CD8-positive, alpha-beta memory T cell (primary cell): Measurements from ENCODE around the gene OBP2A. TPM values are rescaled to one million over a fixed set of nuclear protein-coding genes. Genes with fewer than 3 reads are reported as not detected.
"Not testable (repeated sequence)": the region's sequence is repeated elsewhere in the genome, so short reads cannot be mapped to it uniquely, and the experiment has no call there.

Source experiments
- CTCF ChIA-PET: fragments of 350-600 bp; sonication (Branson Sonifier 250); formaldehyde crosslinking; loops from one replicate; lab custom pipeline; 2021; ENCODE audit warnings: antibody characterized with exemption; lab: Charles Lee
- POLR2A ChIA-PET: fragments of 350-600 bp; sonication (Branson Sonifier 250); formaldehyde crosslinking; loops from one replicate; lab custom pipeline; 2021; ENCODE audit warnings: antibody characterized with exemption; lab: Charles Lee
- DNase-seq, 5 donors: peaks; one replicate each; pipeline versions ENCODE4 v3.0.0 to v3.0.0-alpha.2; 2020 to 2022; ENCODE audit warnings: mixed read lengths in 1 of 5
- H3K27ac ChIP-seq: one replicate; pipeline ENCODE4 v1.7.0; 2013; ENCODE audit warnings: low read depth, mild to moderate bottlenecking, low read length, moderate library complexity
- H3K27me3 ChIP-seq: 2 replicates; pipeline ENCODE4 v1.7.0; 2013; ENCODE audit warnings: low read length, mild to moderate bottlenecking; ENCODE audit not compliant: insufficient read depth, poor library complexity, severe bottlenecking
- H3K36me3 ChIP-seq: 2 replicates; pipeline ENCODE4 v1.7.0; 2013; ENCODE audit warnings: mild to moderate bottlenecking, low read length, moderate library complexity; ENCODE audit not compliant: insufficient read depth
- H3K4me1 ChIP-seq: 2 replicates; pipeline ENCODE4 v1.7.0; 2013; ENCODE audit warnings: mild to moderate bottlenecking, low read length, moderate library complexity; ENCODE audit not compliant: insufficient read depth
- H3K4me3 ChIP-seq: 2 replicates; pipeline ENCODE4 v1.7.0; 2013; ENCODE audit warnings: mild to moderate bottlenecking, low read length
- H3K9me3 ChIP-seq: 2 replicates; pipeline ENCODE4 v1.7.0; 2013; ENCODE audit warnings: mild to moderate bottlenecking, low read length
- H3K27ac Mint-ChIP-seq, 8 donors: one replicate each; pipeline ENCODE4 v1.8.0; 2020 to 2021; ENCODE audit warnings: mixed read lengths in 8 of 8, mild to moderate bottlenecking in 6 of 8, inconsistent platforms in 3 of 8, moderate library complexity in 3 of 8
- H3K27me3 Mint-ChIP-seq, 2 donors: one replicate each; pipeline ENCODE4 v1.8.0; 2020 to 2021; ENCODE audit warnings: mixed read lengths in 2 of 2, mild to moderate bottlenecking in 1 of 2, moderate library complexity in 1 of 2
- H3K36me3 Mint-ChIP-seq, 3 donors: one replicate each; pipeline ENCODE4 v1.8.0; 2020 to 2021; ENCODE audit warnings: mixed read lengths in 3 of 3, inconsistent platforms in 1 of 3, mild to moderate bottlenecking in 1 of 3
- H3K4me1 Mint-ChIP-seq, 3 donors: one replicate each; pipeline ENCODE4 v1.8.0; 2020 to 2021; ENCODE audit warnings: mixed read lengths in 3 of 3, inconsistent platforms in 1 of 3, mild to moderate bottlenecking in 1 of 3
- H3K4me3 Mint-ChIP-seq, 7 donors: one replicate each; pipeline ENCODE4 v1.8.0; 2020 to 2021; ENCODE audit warnings: mixed read lengths in 7 of 7, mild to moderate bottlenecking in 6 of 7, moderate library complexity in 4 of 7, inconsistent platforms in 2 of 7
- H3K9me3 Mint-ChIP-seq, 5 donors: one replicate each; pipeline ENCODE4 v1.8.0; 2020 to 2022; ENCODE audit warnings: mixed read lengths in 5 of 5, mild to moderate bottlenecking in 3 of 5, moderate library complexity in 2 of 5, inconsistent platforms in 1 of 5
- polyA plus RNA-seq: library from polyadenylated mRNA; unstranded; fragments of 300-500 nt; fragmentation: Illumina TruSeq; gene quantifications from one replicate; pipeline ENCODE4 v1.2.3, GENCODE V29; 2021
- total RNA-seq, 2 experiments: library from RNA; stranded (reverse); gene quantifications; one replicate each; pipeline ENCODE4 v1.2.3, GENCODE V29; 2021

The OBP2A gene
- total and polyA plus RNA-seq, 3 experiments from 2014 or later = not detected

- Histone ChIP-seq H3K27ac (no peak overlapping the region), H3K4me3 (no peak overlapping the region), H3K9me3 (no peaks in the 10 kb centered on the region), H3K36me3 (no peaks in the 10 kb centered on the region), H3K27me3 (peaks cover 7% of the 10 kb centered on the region), H3K4me1 (no peaks in the 10 kb centered on the region)
- CTCF ChIA-PET = no interaction called here
- no peak overlapping the region for H3K4me3 Mint-ChIP-seq
- H3K27ac Mint-ChIP-seq = no peak overlapping the region
- no peaks in the 10 kb centered on the region for H3K36me3 Mint-ChIP-seq
- no peaks in the 10 kb centered on the region for H3K4me1 Mint-ChIP-seq
- H3K9me3 Mint-ChIP-seq = no peaks in the 10 kb centered on the region
- H3K27me3 Mint-ChIP-seq = peaks cover 10 to 47% of the 10 kb centered on the region in 2 donors
- DNase-seq = no peak
- POLR2A ChIA-PET = no interaction called here
These were observed 9.7 kb upstream of the OBP2A start for GRCh38 chr9:135536216-135536615.

- H3K4me1 Mint-ChIP-seq, H3K9me3 Mint-ChIP-seq, DNase-seq, H3K36me3 Mint-ChIP-seq, H3K27me3 ChIP-seq, H3K36me3 ChIP-seq, H3K9me3 ChIP-seq, H3K4me3 Mint-ChIP-seq, H3K27ac ChIP-seq, CTCF ChIA-PET, H3K4me3 ChIP-seq, H3K4me1 ChIP-seq, H3K27ac Mint-ChIP-seq, POLR2A ChIA-PET: not testable (repeated sequence)
- peaks cover 9 to 16% of the 10 kb centered on the region in 2 donors for H3K27me3 Mint-ChIP-seq
These were observed 2.5 kb upstream of the OBP2A start for GRCh38 chr9:135543262-135543894.

GRCh38 chr9:135544981-135545635 lies 818 bp upstream of the OBP2A start:
- Mint-ChIP-seq H3K27ac (no peak overlapping the region), H3K9me3 (no peaks in the 10 kb centered on the region), H3K4me1 (no peaks in the 10 kb centered on the region), H3K27me3 (peaks cover 6% of the 10 kb centered on the region in 2 donors), H3K4me3 (no peak overlapping the region), H3K36me3 (no peaks in the 10 kb centered on the region)
- Histone ChIP-seq H3K36me3 (no peaks in the 10 kb centered on the region), H3K4me3 (no peak overlapping the region), H3K9me3 (no peaks in the 10 kb centered on the region), H3K27ac (no peak overlapping the region), H3K4me1 (no peaks in the 10 kb centered on the region), H3K27me3 (no peaks in the 10 kb centered on the region)
- ChIA-PET POLR2A (no interaction called here), CTCF (no interaction called here)
- DNase-seq = no peak

- not testable (repeated sequence) for H3K36me3 ChIP-seq, H3K27ac Mint-ChIP-seq, DNase-seq
These were observed 1.1 kb downstream of the OBP2A start for GRCh38 chr9:135546792-135547617.

GRCh38 chr9:135547756-135548736 lies 2.1 kb downstream of the OBP2A start:
- H3K4me1 ChIP-seq = no peaks in the 10 kb centered on the region
- no peaks in the 10 kb centered on the region for H3K27me3 ChIP-seq
- H3K4me1 Mint-ChIP-seq = no peaks in the 10 kb centered on the region
- peaks cover 9 to 10% of the 10 kb centered on the region in 2 donors for H3K27me3 Mint-ChIP-seq
- no peak overlapping the region for H3K4me3 ChIP-seq
- no peaks in the 10 kb centered on the region for H3K9me3 Mint-ChIP-seq
- no peaks in the 10 kb centered on the region for H3K9me3 ChIP-seq
- ChIA-PET POLR2A (no interaction called here), CTCF (interaction anchor here (0.6 to 1.2 kb wide), 2 partner anchors 18 to 114 kb away, joined by 3 read pairs; no protein-coding TSS in a partner anchor)
- H3K27ac Mint-ChIP-seq = no peak overlapping the region
- no peaks in the 10 kb centered on the region for H3K36me3 Mint-ChIP-seq
- no peak overlapping the region for H3K4me3 Mint-ChIP-seq
- no peak overlapping the region for H3K27ac ChIP-seq
- H3K36me3 ChIP-seq = no peaks in the 10 kb centered on the region
- no peak for DNase-seq

More at GRCh38 chr9:135546792-135547617, 1.1 kb downstream of the OBP2A start:
- H3K4me3 ChIP-seq, H3K4me1 ChIP-seq, H3K4me3 Mint-ChIP-seq, H3K4me1 Mint-ChIP-seq, POLR2A ChIA-PET, H3K27me3 ChIP-seq, H3K36me3 Mint-ChIP-seq, CTCF ChIA-PET, H3K9me3 Mint-ChIP-seq, H3K27ac ChIP-seq, H3K9me3 ChIP-seq: not testable (repeated sequence)
- peaks cover 9 to 10% of the 10 kb centered on the region in 2 donors for H3K27me3 Mint-ChIP-seq

GRCh38 chr9:135549478-135550343 lies 3.8 kb downstream of the OBP2A start:
- H3K4me3 Mint-ChIP-seq, H3K27ac ChIP-seq, H3K4me3 ChIP-seq, H3K36me3 Mint-ChIP-seq, H3K27me3 ChIP-seq, CTCF ChIA-PET, H3K4me1 Mint-ChIP-seq, H3K9me3 ChIP-seq, H3K4me1 ChIP-seq, POLR2A ChIA-PET, DNase-seq, H3K9me3 Mint-ChIP-seq, H3K36me3 ChIP-seq: not testable (repeated sequence)
- H3K27me3 Mint-ChIP-seq = peaks cover 3 to 10% of the 10 kb centered on the region in 2 donors
- peak overlapping the region in 1 of 8 donors; percentile 77 for H3K27ac Mint-ChIP-seq

- no peak overlapping the region for H3K27ac Mint-ChIP-seq
- H3K4me1 Mint-ChIP-seq = no peaks in the 10 kb centered on the region
- H3K36me3 ChIP-seq = no peaks in the 10 kb centered on the region
- no peaks in the 10 kb centered on the region for H3K4me1 ChIP-seq
- POLR2A ChIA-PET = no interaction called here
- no peak overlapping the region for H3K4me3 ChIP-seq
- H3K4me3 Mint-ChIP-seq = no peak overlapping the region
- no peaks in the 10 kb centered on the region for H3K9me3 Mint-ChIP-seq
- no peak for DNase-seq
- CTCF ChIA-PET = no interaction called here
- no peaks in the 10 kb centered on the region for H3K36me3 Mint-ChIP-seq
- H3K9me3 ChIP-seq = no peaks in the 10 kb centered on the region
- H3K27ac ChIP-seq = no peak overlapping the region
- H3K27me3 ChIP-seq = no peaks in the 10 kb centered on the region
- H3K27me3 Mint-ChIP-seq = peaks cover 3 to 5% of the 10 kb centered on the region in 2 donors
These were observed 4.5 kb downstream of the OBP2A start for GRCh38 chr9:135550344-135550918.
